ENCODE data around the gene CARD10. TPM values are rescaled to one million over a fixed set of nuclear protein-coding genes. Genes with fewer than 3 reads are reported as not detected.

Gene CARD10
- total RNA-seq, 1 donor from 2014 or later, result 13.5 TPM

- Mint-ChIP-seq H3K36me3 (ENCODE audit: low read depth) (peaks cover 10% of the 10 kb centered on the region), H3K27ac (ENCODE audit: unreplicated experiment) (peak overlapping the region; percentile 42), H3K4me1 (ENCODE audit: low read depth) (peaks cover 45% of the 10 kb centered on the region), H3K4me3 (ENCODE audit: unreplicated experiment) (no peak overlapping the region), H3K9me3 (ENCODE audit: low read depth) (no peaks in the 10 kb centered on the region), H3K27me3 (ENCODE audit: low read depth) (no peaks in the 10 kb centered on the region)
- no peak for DNase-seq (ENCODE audit: low spot score)
- TF ChIP-seq, protein P1, sequence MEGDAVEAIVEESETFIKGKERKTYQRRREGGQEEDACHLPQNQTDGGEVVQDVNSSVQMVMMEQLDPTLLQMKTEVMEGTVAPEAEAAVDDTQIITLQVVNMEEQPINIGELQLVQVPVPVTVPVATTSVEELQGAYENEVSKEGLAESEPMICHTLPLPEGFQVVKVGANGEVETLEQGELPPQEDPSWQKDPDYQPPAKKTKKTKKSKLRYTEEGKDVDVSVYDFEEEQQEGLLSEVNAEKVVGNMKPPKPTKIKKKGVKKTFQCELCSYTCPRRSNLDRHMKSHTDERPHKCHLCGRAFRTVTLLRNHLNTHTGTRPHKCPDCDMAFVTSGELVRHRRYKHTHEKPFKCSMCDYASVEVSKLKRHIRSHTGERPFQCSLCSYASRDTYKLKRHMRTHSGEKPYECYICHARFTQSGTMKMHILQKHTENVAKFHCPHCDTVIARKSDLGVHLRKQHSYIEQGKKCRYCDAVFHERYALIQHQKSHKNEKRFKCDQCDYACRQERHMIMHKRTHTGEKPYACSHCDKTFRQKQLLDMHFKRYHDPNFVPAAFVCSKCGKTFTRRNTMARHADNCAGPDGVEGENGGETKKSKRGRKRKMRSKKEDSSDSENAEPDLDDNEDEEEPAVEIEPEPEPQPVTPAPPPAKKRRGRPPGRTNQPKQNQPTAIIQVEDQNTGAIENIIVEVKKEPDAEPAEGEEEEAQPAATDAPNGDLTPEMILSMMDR (IDR thresholded peaks at IDR 0.05), result no peak
Measured at GRCh38 chr22:37503183-37503683, 16.0 kb downstream of the CARD10 start.

DNA sequence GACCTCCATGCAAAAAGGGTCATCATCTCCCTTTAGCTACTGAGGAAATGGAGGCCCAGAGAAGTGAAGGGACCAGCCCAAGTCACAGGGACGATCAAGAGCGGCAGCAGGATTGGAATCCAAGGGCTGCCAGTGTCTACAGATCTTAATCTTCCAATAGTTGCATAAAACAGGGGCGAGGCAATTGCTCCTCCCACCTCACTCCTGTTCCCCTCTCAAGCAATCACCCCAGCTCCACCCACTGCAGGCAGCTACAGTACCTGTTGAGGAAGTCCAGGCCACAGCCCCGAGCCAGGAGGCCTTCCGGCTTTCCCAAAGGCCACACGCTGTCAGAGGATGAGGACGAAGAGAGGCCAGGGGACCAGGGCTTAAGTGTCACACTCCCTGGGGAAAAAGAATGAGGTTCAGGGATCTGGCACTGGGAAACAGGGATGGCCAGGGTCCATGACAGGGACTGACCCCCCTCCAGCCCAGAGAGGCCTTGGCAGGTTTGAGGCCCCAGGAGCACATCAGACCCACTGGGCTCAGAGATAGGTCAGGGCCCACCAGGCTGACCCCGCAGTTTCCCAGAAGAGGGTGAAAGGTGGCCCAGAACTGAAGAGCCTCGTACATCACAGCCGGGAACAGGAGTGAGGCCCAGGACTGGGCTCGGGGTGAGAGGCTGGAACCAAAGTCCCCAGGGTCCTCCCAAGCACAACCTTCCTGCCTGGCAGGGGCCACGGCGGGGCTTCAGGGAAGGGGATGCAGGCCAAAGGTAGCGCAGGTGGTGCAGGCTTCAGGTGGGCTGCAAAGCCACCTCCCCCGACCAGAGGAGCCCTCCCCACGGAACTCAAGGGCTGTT is 16.7 kb downstream of the CARD10 start:
- TF ChIP-seq, protein P1 (IDR thresholded peaks at IDR 0.05), result no peak
- Mint-ChIP-seq H3K36me3 (ENCODE audit: low read depth) (peaks cover 4% of the 10 kb centered on the region), H3K9me3 (ENCODE audit: low read depth) (no peaks in the 10 kb centered on the region), H3K27me3 (ENCODE audit: low read depth) (no peaks in the 10 kb centered on the region), H3K27ac (ENCODE audit: unreplicated experiment) (peak overlapping the region; percentile 97), H3K4me1 (ENCODE audit: low read depth) (peaks cover 51% of the 10 kb centered on the region), H3K4me3 (ENCODE audit: unreplicated experiment) (no peak overlapping the region)
- DNase-seq (ENCODE audit: low spot score), result no peak

GRCh38 chr22:37501610-37502341 is 17.4 kb downstream of the CARD10 start:
- TF ChIP-seq, protein P1 (IDR thresholded peaks at IDR 0.05), result no peak
- no peak for DNase-seq (ENCODE audit: low spot score)
- peak overlapping the region; percentile 97 for H3K27ac Mint-ChIP-seq (ENCODE audit: unreplicated experiment)
- H3K4me1 Mint-ChIP-seq (ENCODE audit: low read depth), result peaks cover 58% of the 10 kb centered on the region
- no peaks in the 10 kb centered on the region for H3K9me3 Mint-ChIP-seq (ENCODE audit: low read depth)
- H3K27me3 Mint-ChIP-seq (ENCODE audit: low read depth), result no peaks in the 10 kb centered on the region
- peak overlapping the region; percentile 51 for H3K4me3 Mint-ChIP-seq (ENCODE audit: unreplicated experiment)
- H3K36me3 Mint-ChIP-seq (ENCODE audit: low read depth), result peaks cover 4% of the 10 kb centered on the region

- peak overlapping the region; percentile 97 for H3K27ac Mint-ChIP-seq (ENCODE audit: unreplicated experiment)
- no peak for DNase-seq (ENCODE audit: low spot score)
- peaks cover 64% of the 10 kb centered on the region for H3K4me1 Mint-ChIP-seq (ENCODE audit: low read depth)
- H3K4me3 Mint-ChIP-seq (ENCODE audit: unreplicated experiment), result peak overlapping the region; percentile 51
- TF ChIP-seq, protein P1 (IDR thresholded peaks at IDR 0.05), result no peak
- peaks cover 4% of the 10 kb centered on the region for H3K36me3 Mint-ChIP-seq (ENCODE audit: low read depth)
- no peaks in the 10 kb centered on the region for H3K9me3 Mint-ChIP-seq (ENCODE audit: low read depth)
- H3K27me3 Mint-ChIP-seq (ENCODE audit: low read depth), result no peaks in the 10 kb centered on the region
Measured at GRCh38 chr22:37500745-37501609, 18.2 kb downstream of the CARD10 start.
